SKM-1 (cell line): ENCODE results near the gene RPIA.

Source experiments
- DNase-seq: peaks from one replicate; lab custom pipeline; 2025; ENCODE audit not compliant: unreplicated experiment; lab: John Stamatoyannopoulos, UW

The RPIA gene

DNA sequence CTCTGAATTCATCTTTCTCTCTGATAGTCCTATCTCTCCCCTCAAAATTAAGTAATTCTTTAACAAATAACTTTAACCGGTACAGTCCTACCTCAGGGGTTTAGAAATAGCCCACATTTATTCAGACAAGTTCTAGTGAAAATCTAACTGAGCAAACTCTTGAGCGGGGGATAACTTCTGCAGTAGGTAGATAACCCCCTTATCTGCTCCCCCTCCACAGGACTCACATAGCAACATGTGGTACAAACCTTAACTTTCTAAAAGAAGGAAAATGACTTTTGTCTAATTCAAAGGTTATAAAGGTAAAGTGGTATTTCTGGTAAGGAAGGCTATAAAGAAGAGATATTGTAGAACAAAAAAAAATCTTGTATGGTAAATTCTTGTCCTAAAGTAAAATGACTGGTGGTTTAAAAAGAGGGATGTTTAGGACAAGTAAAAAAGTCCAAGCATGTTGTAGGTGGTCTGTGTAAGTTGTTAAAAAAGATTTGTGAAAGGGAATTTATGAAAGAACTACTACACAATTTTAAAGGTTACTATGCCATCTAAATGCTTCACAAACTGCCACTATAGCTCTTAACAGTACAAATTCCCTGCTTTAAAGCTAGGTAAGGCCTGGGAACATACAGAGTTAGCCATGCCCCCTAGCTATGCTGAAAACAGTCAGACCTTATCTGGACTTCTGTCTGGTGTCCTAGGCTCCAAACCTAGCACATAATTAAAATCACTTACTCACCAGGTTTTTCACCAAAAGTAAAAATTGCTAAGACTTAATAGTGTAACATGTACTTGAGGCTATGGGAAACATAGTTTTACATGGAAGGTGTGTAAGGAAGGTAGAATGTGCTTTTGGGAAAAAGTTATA lies 8.1 kb upstream of the RPIA start:
- DNase-seq = no peak

GRCh38 chr2:88684519-88684918 lies 7.0 kb upstream of the RPIA start:
- no peak for DNase-seq

- DNase-seq = no peak
Measured at GRCh38 chr2:88686320-88686719, 5.2 kb upstream of the RPIA start.

DNA sequence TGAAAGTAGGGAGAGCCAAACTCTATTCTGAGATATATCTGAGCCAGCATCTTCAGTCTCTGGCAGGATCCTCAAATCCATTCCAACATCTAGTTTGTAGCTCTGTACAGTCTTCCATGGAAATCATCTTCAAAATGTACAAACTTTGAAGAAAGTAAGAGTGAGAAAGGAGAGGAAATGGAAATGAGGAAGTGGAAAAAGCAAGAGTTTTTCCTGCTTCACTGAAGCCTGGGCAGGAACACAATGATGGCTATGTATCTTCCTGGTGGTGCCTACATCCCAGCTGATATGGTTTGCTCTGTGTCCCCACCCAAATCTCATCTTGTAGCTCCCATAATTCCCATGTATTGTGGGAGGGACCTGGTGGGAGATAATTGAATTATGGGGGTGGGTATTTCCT lies 4.1 kb upstream of the RPIA start:
- DNase-seq = no peak

DNA sequence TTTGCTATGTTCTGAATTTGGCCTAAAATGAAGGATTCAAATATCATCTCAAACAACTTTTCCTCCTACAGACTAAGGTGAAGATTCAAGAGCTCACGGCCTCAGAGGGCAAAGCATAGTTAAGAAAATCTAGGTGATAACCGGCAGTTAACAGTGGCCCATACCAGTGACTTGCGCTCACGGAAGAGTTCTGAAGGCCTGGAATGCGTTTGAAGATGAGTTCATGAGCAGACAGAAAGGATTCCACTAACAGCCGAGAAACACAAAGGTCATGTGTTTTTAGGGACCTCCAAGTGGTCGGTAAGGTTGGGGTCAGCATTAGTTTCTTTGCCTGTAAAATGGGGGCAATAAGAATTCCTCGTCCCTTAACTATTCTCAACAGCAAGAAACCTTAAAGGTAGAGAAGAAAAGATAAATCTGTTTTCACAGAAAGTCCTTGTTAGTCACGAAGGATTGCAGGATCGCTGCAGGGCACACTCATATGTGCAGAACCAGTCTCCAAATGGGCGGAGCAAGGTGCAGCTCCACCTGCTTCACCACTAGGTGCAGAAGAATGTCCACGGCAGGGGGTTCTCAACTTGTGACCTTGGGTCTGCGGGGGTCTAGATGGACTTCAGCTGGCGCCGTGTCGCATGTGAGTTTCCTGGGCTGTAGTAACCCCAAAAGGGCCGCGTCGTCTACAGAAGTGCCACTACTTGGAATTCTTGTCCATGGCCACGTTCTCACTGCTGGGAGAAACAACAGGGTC lies 708 bp upstream of the RPIA start:
- DNase-seq = no peak

DNA sequence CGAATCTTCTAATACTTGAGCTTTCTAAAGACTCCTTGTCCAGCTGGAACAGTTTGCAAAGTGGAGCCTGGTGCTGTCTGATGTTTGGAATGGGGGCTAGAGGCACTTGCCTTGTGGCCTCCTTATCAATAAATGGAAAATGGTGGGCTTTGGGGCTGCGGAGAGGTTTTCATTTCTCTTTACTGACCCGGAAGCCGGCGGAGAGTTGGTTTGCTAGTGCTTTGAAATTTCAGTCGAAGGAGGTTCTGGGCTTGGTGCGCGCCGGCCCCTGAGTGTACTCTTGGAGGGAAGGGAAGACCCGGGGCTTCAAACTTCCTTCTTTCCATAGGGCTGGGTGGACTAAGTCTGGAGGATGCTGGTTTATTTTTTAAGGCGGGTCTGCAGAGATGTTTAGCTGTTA lies 714 bp downstream of the RPIA start:
- DNase-seq = peak; percentile 39

DNA sequence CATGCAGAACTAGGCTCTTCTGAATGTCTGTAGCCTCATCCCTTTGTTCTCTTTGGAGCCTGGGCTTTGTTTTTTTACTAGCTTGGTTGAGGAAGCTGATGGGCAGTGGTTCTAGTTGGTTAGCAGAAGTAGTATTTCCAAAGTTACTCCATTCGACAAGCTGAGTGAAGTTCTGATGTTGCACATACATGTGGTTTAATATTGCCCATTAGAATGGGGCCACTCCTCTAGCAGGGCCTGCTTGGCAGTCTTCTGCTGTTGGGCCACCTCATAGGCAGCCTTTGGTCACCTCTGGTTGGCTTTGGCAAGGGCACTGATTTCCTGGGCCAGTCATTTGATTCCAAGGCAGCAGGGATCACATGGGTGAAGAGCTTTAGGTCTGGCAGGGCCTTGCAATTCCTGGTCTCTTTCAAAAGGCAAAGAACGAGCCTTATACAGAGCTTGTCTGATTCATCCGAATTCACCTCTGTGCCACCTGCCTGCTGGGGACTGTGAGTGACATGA lies 2.5 kb downstream of the RPIA start:
- no peak for DNase-seq

GRCh38 chr2:88696611-88697010 lies 5.1 kb downstream of the RPIA start:
- DNase-seq = no peak

DNA sequence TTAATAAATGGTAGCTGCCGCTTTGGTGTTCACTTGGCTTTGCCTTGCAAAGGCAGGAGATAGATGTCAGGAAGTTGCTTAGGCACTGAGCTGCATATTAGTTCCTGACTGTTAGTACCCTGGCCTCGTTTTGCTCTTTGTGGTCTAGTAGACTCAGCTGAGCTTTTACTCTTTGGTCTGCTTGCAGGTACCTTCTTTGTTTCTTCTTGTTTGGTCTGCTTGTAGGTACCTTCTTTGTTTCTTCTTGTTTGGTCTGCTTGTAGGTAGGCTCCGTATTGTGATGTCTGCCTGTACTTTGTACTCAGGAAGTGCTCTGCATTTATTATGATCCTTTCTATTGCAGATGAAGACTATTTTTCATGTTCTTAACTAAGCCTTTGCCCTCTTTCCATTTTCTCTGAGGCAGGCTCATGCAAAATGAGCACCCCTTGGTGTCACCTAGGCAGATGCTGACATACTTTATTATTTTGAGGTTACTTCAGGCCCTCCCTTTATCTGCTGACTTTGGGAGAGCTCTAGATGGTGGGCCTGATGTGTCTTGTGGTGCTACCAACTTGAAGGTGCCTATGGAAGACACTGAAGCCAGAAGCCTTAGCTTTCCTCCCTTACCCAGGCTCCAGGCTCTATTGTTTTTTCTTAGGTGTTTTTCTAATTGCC lies 6.0 kb downstream of the RPIA start:
- no peak for DNase-seq

DNA sequence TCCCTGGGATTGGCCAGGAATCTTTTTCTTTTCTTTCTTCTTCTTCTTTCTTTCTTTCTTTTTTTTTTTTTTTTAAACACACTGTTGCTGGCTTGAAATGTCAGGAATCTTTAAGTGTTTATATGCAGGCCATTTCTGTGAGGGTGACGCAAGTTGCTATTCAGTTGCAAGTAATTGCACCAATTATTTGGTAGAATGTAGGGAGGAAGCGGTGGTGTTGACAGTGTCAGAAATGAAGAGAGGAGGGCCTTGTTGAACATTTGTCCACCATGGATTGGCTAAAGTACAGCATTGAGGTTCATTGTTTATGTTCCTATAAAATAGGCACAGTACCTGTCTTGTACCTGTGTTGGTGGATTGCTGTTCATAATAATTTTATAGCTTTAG lies 6.5 kb downstream of the RPIA start:
- no peak for DNase-seq

DNA sequence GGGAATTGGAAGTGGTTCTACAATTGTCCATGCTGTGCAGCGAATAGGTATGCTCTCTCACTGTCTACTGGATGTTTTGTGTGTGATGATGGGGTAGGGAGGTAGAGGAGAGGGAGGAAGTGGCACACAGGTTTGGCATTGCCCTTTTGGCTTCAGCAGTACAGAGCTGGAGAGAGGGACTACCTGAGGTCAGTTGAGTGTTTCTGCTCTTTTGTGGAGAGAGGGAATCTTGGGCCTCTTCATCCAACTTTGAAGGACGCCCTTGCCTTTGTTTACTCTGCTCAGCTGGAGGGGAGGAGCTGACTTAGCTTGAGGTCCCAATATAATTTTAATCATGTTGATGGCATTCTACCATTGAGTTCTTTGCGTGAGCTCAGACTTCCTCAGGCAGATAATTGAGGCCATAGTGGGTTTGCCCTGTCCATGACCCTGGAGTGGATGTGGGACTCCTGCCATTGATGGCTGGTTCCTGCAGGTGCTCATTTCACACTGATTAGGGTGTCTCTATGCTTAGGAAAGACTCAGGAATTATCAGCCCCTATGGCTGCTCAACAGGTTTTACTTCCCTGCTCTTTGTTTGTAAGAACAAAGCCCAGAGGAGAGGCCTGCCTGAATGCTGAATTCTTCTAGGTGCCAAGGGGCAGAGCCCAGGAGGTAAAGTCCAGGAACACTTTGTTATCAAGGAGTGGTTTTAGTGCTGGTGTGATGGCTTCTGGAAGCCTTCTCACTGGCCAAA lies 7.2 kb downstream of the RPIA start:
- no peak for DNase-seq

DNA sequence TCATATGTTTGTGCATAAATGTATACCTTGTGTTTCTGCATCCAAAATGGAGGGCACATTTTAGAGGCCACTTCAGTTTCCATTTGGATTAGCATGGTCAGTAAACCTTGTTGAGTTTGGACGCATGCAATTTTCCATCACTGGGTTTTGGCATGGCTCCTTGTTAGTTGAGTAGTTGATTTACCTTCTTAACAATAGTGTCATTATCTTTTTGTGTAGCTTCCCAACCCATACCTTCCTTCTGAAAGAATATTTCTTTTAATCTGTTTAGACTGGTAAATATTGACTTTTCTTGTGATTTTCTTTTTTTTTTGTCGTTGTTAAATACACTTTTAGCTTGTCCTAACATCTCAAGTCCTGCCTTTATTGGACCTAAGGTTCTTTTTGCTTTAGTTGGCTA lies 15.5 kb downstream of the RPIA start:
- DNase-seq = no peak

DNA sequence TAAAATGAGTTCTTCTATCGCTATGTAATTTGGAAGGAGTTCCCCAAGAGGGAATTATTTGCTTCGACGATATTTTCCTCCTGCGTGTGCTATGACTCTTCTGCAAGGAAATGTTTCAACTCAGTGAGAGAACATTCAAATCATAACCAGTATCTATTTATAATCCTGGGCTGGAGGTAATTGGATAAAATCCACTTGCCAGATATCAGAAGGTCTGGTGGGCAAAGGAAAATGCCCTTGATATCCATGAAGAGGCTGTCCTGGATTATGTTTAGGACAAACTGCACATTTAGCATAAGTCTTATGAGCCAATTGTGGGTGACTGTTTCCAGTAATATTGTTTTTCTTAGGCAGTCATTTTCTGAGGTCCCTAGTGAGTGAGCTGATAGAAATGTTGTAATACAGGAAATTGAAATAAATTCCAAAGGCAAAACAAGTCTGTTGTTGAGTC lies 17.7 kb downstream of the RPIA start:
- DNase-seq = no peak

DNA sequence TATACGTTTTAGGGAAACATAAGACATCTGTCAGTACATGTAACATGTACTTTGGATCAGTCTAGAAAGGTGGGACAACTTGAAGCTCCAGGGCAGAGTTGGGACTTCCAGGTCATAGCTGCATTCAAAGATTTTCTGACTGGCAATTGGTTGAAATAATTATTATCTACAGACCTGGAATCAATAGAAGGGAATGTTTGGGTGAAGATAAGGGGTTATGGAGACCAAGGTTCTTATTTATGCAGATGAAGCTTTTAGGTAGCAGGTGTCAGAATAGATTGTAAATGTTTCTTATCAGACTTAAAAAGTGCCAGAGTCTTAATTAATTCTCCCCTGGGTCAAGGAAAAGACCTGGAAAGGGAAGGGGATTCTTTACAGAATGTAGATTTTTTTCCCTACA lies 19.8 kb downstream of the RPIA start:
- DNase-seq = no peak

- DNase-seq = no peak
Measured at GRCh38 chr2:88711897-88712296, 20.4 kb downstream of the RPIA start.

DNA sequence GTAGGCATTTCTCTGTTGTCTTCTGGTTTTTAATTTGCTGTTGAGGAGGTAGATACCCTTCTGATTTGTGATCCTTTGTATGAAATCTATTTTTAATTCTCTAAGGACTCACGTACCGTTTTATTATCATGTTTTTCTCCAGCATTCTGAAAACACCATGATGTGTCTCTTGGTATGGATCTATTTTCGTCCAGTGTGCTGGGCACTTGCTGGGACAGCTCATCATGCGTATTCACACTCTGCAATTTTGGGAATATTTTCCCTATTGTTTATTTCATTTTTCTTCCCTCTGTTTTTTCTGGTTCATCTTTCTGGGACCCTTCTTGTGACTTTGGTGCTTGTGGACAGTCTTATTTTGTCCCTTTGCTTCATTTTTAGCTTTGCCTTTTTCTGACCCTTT lies 21.9 kb downstream of the RPIA start:
- DNase-seq = no peak

DNA sequence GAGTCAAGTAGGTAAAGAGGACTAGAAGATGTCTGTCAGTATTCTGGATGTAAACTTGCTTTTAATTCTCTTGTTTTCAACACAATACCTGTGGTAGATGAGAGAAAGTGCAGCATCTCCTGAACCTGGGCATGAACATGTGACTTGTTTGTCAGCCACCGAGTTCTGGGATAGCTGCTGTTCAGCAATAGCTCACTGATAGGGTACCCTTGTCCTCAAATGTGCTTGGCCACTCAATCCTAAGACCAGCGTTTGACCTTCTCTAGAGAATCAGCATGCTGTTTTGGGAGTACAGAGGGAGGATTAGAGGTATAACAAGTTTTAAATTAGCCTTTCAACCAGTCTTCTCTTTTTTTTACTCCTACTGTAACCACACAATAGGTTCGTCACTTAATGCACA lies 23.2 kb downstream of the RPIA start:
- no peak for DNase-seq

GRCh38 chr2:88720399-88720798 lies 28.9 kb downstream of the RPIA start:
- no peak for DNase-seq

- DNase-seq = no peak
Measured at GRCh38 chr2:88721268-88721667, 29.8 kb downstream of the RPIA start.

- no peak for DNase-seq
Measured at GRCh38 chr2:88724643-88725332, 33.3 kb downstream of the RPIA start.
